SK-N-SH (cell line): ENCODE data around the gene SORBS2. TPM values are rescaled to one million over a fixed set of nuclear protein-coding genes. Genes with fewer than 3 reads are reported as not detected.

ENCODE experiments used
- CTCF ChIA-PET: fragments of 300-600, 350-600 bp; formaldehyde crosslinking; extraction: SDS; loops from one replicate; lab custom pipeline; 2021; lab: Yijun Ruan, JAX
- POLR2A ChIA-PET: fragments of 350-600 bp; sonication (Branson Sonifier 250); formaldehyde crosslinking; extraction: SDS; loops from one replicate; lab custom pipeline; 2020; ENCODE audit warnings: antibody characterized with exemption, inconsistent platforms; lab: Yijun Ruan, JAX
- DNase-seq: peaks from one replicate; pipeline ENCODE4 v3.0.0; 2012
- H2AFZ ChIP-seq: fragments of 200-600 bp; sonication (generic); 2 replicates; pipeline ENCODE4 v1.8.1; 2016; ENCODE audit warnings: antibody characterized with exemption, mild to moderate bottlenecking, low read depth
- H3F3A ChIP-seq: fragments of 200-600 bp; sonication (generic); replicated peaks from 2 replicates; pipeline ENCODE3; 2016; ENCODE audit warnings: antibody characterized with exemption, mild to moderate bottlenecking; ENCODE audit not compliant: insufficient read depth
- H3K27ac ChIP-seq, 2 experiments: fragments of 200-500 bp in 1 of 2; fragments of 200-600 bp in 1 of 2; sonication (Bioruptor generic) in 1 of 2; sonication (generic), shearing (Covaris generic) in 1 of 2; 2 replicates each; pipeline versions ENCODE4 v1.5.1 to v1.6.1; 2014 to 2016; ENCODE audit warnings: low read depth in 2 of 2, inconsistent platforms in 1 of 2, low read length in 1 of 2, mild to moderate bottlenecking in 1 of 2, mixed read lengths in 1 of 2
- H3K27me3 ChIP-seq: fragments of 200-600 bp; sonication (generic), shearing (Covaris generic); 2 replicates; pipeline ENCODE4 v1.6.1; 2016; ENCODE audit warnings: mixed run types; ENCODE audit not compliant: insufficient read depth
- H3K36me3 ChIP-seq, 2 experiments: fragments of 200-500 bp in 1 of 2; fragments of 200-600 bp in 1 of 2; sonication (Bioruptor generic) in 1 of 2; sonication (generic) in 1 of 2; replicated peaks in 1 of 2; 2 replicates each; pipeline versions ENCODE3 to v1.5.1; 2014 to 2016; ENCODE audit warnings: low read length in 1 of 2, mild to moderate bottlenecking in 1 of 2; ENCODE audit not compliant: insufficient read depth in 2 of 2, control insufficient read depth in 1 of 2
- H3K4me1 ChIP-seq, 2 experiments: fragments of 200-500 bp in 1 of 2; fragments of 200-600 bp in 1 of 2; sonication (Bioruptor generic) in 1 of 2; sonication (generic), shearing (Covaris generic) in 1 of 2; 2 replicates each; pipeline versions ENCODE4 v1.5.1 to v1.6.1; 2014 to 2016; ENCODE audit warnings: low read depth in 1 of 2, low read length in 1 of 2, mixed run types in 1 of 2; ENCODE audit not compliant: insufficient read depth in 2 of 2, control insufficient read depth in 1 of 2
- H3K4me2 ChIP-seq: fragments of 200-600 bp; sonication (generic), shearing (Covaris generic); 2 replicates; pipeline ENCODE4 v1.6.1; 2017; ENCODE audit warnings: mixed run types
- H3K4me3 ChIP-seq, 2 experiments: fragments of 200-500 bp in 1 of 2; fragments of 200-600 bp in 1 of 2; sonication (Bioruptor generic) in 1 of 2; sonication (generic), shearing (Covaris generic) in 1 of 2; 2 replicates each; pipeline versions ENCODE4 v1.5.1 to v1.8.1; 2014 to 2016; ENCODE audit warnings: low read depth in 2 of 2, inconsistent platforms in 1 of 2, low read length in 1 of 2, mild to moderate bottlenecking in 1 of 2, mixed read lengths in 1 of 2, moderate library complexity in 1 of 2
- H3K79me2 ChIP-seq: fragments of 200-600 bp; sonication (generic); 2 replicates; pipeline ENCODE4 v1.8.1; 2017; ENCODE audit warnings: mild to moderate bottlenecking; ENCODE audit not compliant: insufficient read depth
- H3K9ac ChIP-seq: fragments of 200-600 bp; sonication (generic); 2 replicates; pipeline ENCODE4 v1.6.1; 2017; ENCODE audit warnings: mixed run types
- H3K9me2 ChIP-seq: fragments of 200-600 bp; sonication (generic); 2 replicates; pipeline ENCODE4 v1.6.1; 2017; ENCODE audit warnings: mixed run types
- H3K9me3 ChIP-seq: fragments of 200-600 bp; sonication (generic); 2 replicates; pipeline ENCODE4 v1.6.1; 2017; ENCODE audit warnings: mixed run types, mild to moderate bottlenecking, moderate library complexity
- H4K20me1 ChIP-seq: fragments of 200-600 bp; sonication (generic); 2 replicates; pipeline ENCODE4 v1.6.1; 2017; ENCODE audit warnings: mild to moderate bottlenecking, mixed run types; ENCODE audit not compliant: insufficient read depth
- CHD2 ChIP-seq: fragments of 150-350 bp; IDR thresholded peaks from 2 replicates; pipeline ENCODE4 v1.6.1; 2018; ENCODE audit warnings: low read length; ENCODE audit not compliant: partially characterized antibody
- ELF1 ChIP-seq: IDR thresholded peaks from 2 replicates; pipeline ENCODE4 v1.4.0; 2012
- FOSL2 ChIP-seq: IDR thresholded peaks from 2 replicates; pipeline ENCODE4 v1.4.0; 2012; ENCODE audit warnings: low read depth, mild to moderate bottlenecking, moderate library complexity, borderline replicate concordance
- FOXM1 ChIP-seq: IDR thresholded peaks from 2 replicates; pipeline ENCODE4 v1.4.0; 2012; ENCODE audit warnings: low read depth, mild to moderate bottlenecking
- GABPA ChIP-seq: IDR thresholded peaks from 2 replicates; pipeline ENCODE4 v1.4.0; 2012; ENCODE audit warnings: low read depth, mild to moderate bottlenecking
- MEF2A ChIP-seq: IDR thresholded peaks from 2 replicates; pipeline ENCODE4 v1.4.0; 2012; ENCODE audit warnings: low read depth, borderline replicate concordance
- MXI1 ChIP-seq: IDR thresholded peaks from 2 replicates; pipeline ENCODE4 v1.6.1; 2012; ENCODE audit warnings: mild to moderate bottlenecking, low read depth, low read length, improper control_type of control experiment
- NFIC ChIP-seq: IDR thresholded peaks from 2 replicates; pipeline ENCODE4 v1.4.0; 2012; ENCODE audit warnings: borderline replicate concordance
- NRF1 ChIP-seq: IDR thresholded peaks from 2 replicates; pipeline ENCODE4 v1.6.1; 2012; ENCODE audit warnings: low read depth, mild to moderate bottlenecking, low read length
- PBX3 ChIP-seq: IDR thresholded peaks from 2 replicates; pipeline ENCODE4; 2012
- RCOR1 ChIP-seq: fragments of 150-350 bp; IDR thresholded peaks from 2 replicates; pipeline ENCODE4 v1.6.1; 2017; ENCODE audit warnings: antibody characterized with exemption, low read length
- REST ChIP-seq: IDR thresholded peaks from 2 replicates; pipeline ENCODE4 v1.6.1; 2012; ENCODE audit warnings: mild to moderate bottlenecking, low read depth, low read length, moderate library complexity
- RXRA ChIP-seq: IDR thresholded peaks from 2 replicates; pipeline ENCODE4 v1.4.0; 2012; ENCODE audit warnings: low read depth, mild to moderate bottlenecking, borderline replicate concordance
- TAF1 ChIP-seq: IDR thresholded peaks from 2 replicates; pipeline ENCODE4 v1.6.1; 2012; ENCODE audit warnings: low read depth, mild to moderate bottlenecking, low read length, moderate library complexity, borderline replicate concordance
- ZBTB33 ChIP-seq: IDR thresholded peaks from 2 replicates; pipeline ENCODE4 v1.4.0; 2012; ENCODE audit warnings: low read depth, borderline replicate concordance
- WGBS: methylation state at CpG from one replicate; pipeline ENCODE4 v1.1.6; 2017; ENCODE audit warnings: low lambda C conversion rate; 5-methylcytosine and 5-hydroxymethylcytosine counted together
- polyA plus RNA-seq, 3 experiments: library from polyadenylated mRNA; depleted of rRNA; stranded (reverse); fragments of >200 nt; gene quantifications; 2 replicates each; pipeline ENCODE4 v1.2.3, GENCODE V29; 2012
- TF ChIP-seq, protein P1 (sequence below): IDR thresholded peaks from 2 replicates; pipeline ENCODE4 v1.4.0; 2012; ENCODE audit warnings: low read depth, borderline replicate concordance

SORBS2 gene
- polyA plus RNA-seq, 1 of the 3 experiments (the other 2 are of a cell fraction) = 2.5 TPM

- TF ChIP-seq RXRA (no peak), CHD2 (no peak)
These were observed 245.0 kb downstream of the SORBS2 start (continued) for GRCh38 chr4:185566972-185567371.

- no peak overlapping the region for H3K4me2 ChIP-seq
- H3K36me3 ChIP-seq = no peaks in the 10 kb centered on the region
- H2AFZ ChIP-seq = no peak overlapping the region
- H4K20me1 ChIP-seq = no peaks in the 10 kb centered on the region
- H3K79me2 ChIP-seq = no peaks in the 10 kb centered on the region
- DNase-seq = no peak
- no peak overlapping the region for H3K9ac ChIP-seq
- TF ChIP-seq MXI1 (no peak), FOSL2 (no peak), ZBTB33 (no peak), NRF1 (no peak), FOXM1 (no peak), GABPA (no peak), TAF1 (no peak), NFIC (no peak), PBX3 (no peak), RCOR1 (no peak), CHD2 (no peak), REST (no peak), MEF2A (no peak), ELF1 (no peak), RXRA (no peak)
- TF ChIP-seq, protein P1, sequence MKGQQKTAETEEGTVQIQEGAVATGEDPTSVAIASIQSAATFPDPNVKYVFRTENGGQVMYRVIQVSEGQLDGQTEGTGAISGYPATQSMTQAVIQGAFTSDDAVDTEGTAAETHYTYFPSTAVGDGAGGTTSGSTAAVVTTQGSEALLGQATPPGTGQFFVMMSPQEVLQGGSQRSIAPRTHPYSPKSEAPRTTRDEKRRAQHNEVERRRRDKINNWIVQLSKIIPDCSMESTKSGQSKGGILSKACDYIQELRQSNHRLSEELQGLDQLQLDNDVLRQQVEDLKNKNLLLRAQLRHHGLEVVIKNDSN = no peak
- H3K9me2 ChIP-seq = no peaks in the 10 kb centered on the region
- POLR2A ChIA-PET = no interaction called here
- no peaks in the 10 kb centered on the region; the same call in 1 of the 2 replicates for H3K9me3 ChIP-seq
- H3K4me1 ChIP-seq = peaks cover 0 to 13% of the 10 kb centered on the region in 2 experiments; a peak in 3 of 4 replicates
- no peak overlapping the region for H3K4me3 ChIP-seq
- no peaks in the 10 kb centered on the region for H3K27me3 ChIP-seq
- no peaks in the 10 kb centered on the region for H3F3A ChIP-seq
- CTCF ChIA-PET = no interaction called here
- 83% methylated on average over 8 of the region's 8 CpGs for WGBS
- no peak overlapping the region; a peak in 1 of 4 replicates for H3K27ac ChIP-seq
These were observed 245.6 kb downstream of the SORBS2 start for GRCh38 chr4:185566425-185566824.
